ENCODE results near the gene PCSK7. TPM values are rescaled to one million over a fixed set of nuclear protein-coding genes. Genes with fewer than 3 reads are reported as not detected.

PCSK7 gene
- total and polyA plus RNA-seq, 2 of the 4 experiments (the other 2 are of a cell fraction) = 35.8 to 54.3 TPM

GRCh38 chr11:117204283-117205080 is 27.4 kb downstream of the PCSK7 start:
- no peak overlapping the region for H2AFZ ChIP-seq (replicated peaks; ENCODE audit: low read length, poor library complexity)
- no peak overlapping the region for H2BK120ac ChIP-seq (ENCODE audit: low read depth, low read length)
- no peak for DNase-seq
- H2AK5ac ChIP-seq (ENCODE audit: low read depth, low read length) = 0 out of 2 replicates have a peak overlapping the region, but pooled peaks have one; percentile 12
- H3K9me1 ChIP-seq (ENCODE audit: insufficient read depth, low read length) = peaks cover 19% of the 10 kb centered on the region
- ChIA-PET CTCF (no interaction called here), POLR2A (ENCODE audit: unreplicated experiment) (interaction anchor here (0.6 kb wide), 1 partner anchor 24 kb away, joined by 3 read pairs; no protein-coding TSS in a partner anchor)
- H3K4me1 ChIP-seq (ENCODE audit: control insufficient read depth, insufficient read depth, low read length) = peaks cover 34% of the 10 kb centered on the region
- peak overlapping the region; percentile 40; the same call in 1 of the 2 replicates for H3K23ac ChIP-seq (ENCODE audit: low read depth, low read length)
- H3K79me1 ChIP-seq (ENCODE audit: low read depth in 1 of 2, low read length in 2 of 2) = peaks cover 20 to 49% of the 10 kb centered on the region in 2 experiments
- H3K4me2 ChIP-seq (ENCODE audit: low read depth, low read length) = no peak overlapping the region
- H3K56ac ChIP-seq (ENCODE audit: extremely low read depth, insufficient read depth, low read length) = no peak overlapping the region
- H3K27me3 ChIP-seq (ENCODE audit: control insufficient read depth, insufficient read depth, low read length) = no peaks in the 10 kb centered on the region
- no peak for ATAC-seq (ENCODE audit: low read depth)
- peak overlapping the region; percentile 33; the same call in 1 of the 2 replicates for H3K27ac ChIP-seq (ENCODE audit: insufficient read depth, low read length)
- H2BK15ac ChIP-seq (ENCODE audit: low read depth, low read length) = no peak overlapping the region
- H3K9ac ChIP-seq (ENCODE audit: low read depth, low read length) = peak overlapping the region; percentile 29; the same call in 1 of the 2 replicates
- H3K4me3 ChIP-seq (ENCODE audit: insufficient read depth, low read depth, low read length) = no peak overlapping the region
- no peak overlapping the region for H4K91ac ChIP-seq (ENCODE audit: insufficient read depth, low read depth, low read length)
- intact Hi-C loops (cut with micrococcal nuclease) (no loop called here), dilution Hi-C loops (cut with HindIII; ENCODE audit: low sequenced_read_pairs, unreplicated experiment) (no loop called here), in situ Hi-C loops (cut with MboI; ENCODE audit: low sequenced_read_pairs) (no loop called here)
- no peak overlapping the region for H2BK5ac ChIP-seq (ENCODE audit: low read depth, low read length, poor library complexity, severe bottlenecking)
- no peak overlapping the region for H2BK20ac ChIP-seq (ENCODE audit: low read depth, low read length)
- no peak overlapping the region for H4K5ac ChIP-seq (ENCODE audit: low read depth, low read length)
- WGBS, 2 experiments (ENCODE audit: extremely low coverage in 2 of 2, insufficient read length in 1 of 2) = 62% methylated on average over 7 of the region's 17 CpGs; no CpG with 5 or more reads in 1 of the 2 experiments
- TSS peak; percentile 78 for BruUV-seq (replicated peaks)
- peaks cover 45% of the 10 kb centered on the region for H3K36me3 ChIP-seq (ENCODE audit: control insufficient read depth, insufficient read depth, low read length)
- no peak overlapping the region for H3K14ac ChIP-seq (replicated peaks; ENCODE audit: low read depth, low read length)
- no peak overlapping the region; the same call in 1 of the 2 replicates for H3K4ac ChIP-seq (ENCODE audit: low read depth, low read length)
- H3K9me3 ChIP-seq (ENCODE audit: control insufficient read depth, insufficient read depth, low read length) = no peaks in the 10 kb centered on the region
- H3K18ac ChIP-seq (ENCODE audit: low read depth, low read length) = no peak overlapping the region
- TF ChIP-seq ELK1 (IDR thresholded peaks at IDR 0.05; ENCODE audit: borderline replicate concordance, low read depth, low read length) (no peak), POLR2A (IDR thresholded peaks at IDR 0.05; ENCODE audit: low read depth, low read length) (no peak), USF2 (IDR thresholded peaks at IDR 0.05; ENCODE audit: low read depth, low read length) (no peak), MXI1 (IDR thresholded peaks at IDR 0.05; ENCODE audit: borderline replicate concordance, low read depth, low read length) (no peak), MAZ (IDR thresholded peaks at IDR 0.05; ENCODE audit: borderline replicate concordance, low read depth, low read length) (no peak), CHD1 (IDR thresholded peaks at IDR 0.05; ENCODE audit: low read depth, low read length) (no peak), NFE2L2 (IDR thresholded peaks at IDR 0.05; ENCODE audit: low read depth, low read length) (no peak), MAFK (IDR thresholded peaks at IDR 0.05; ENCODE audit: low read depth, low read length) (no peak), BHLHE40 (IDR thresholded peaks at IDR 0.05; ENCODE audit: low read depth, low read length) (no peak), RCOR1 (IDR thresholded peaks at IDR 0.05; ENCODE audit: insufficient replicate concordance, low read length) (no peak), CTCF (conservative IDR thresholded peaks at IDR 0.05; ENCODE audit: low read depth, low read length) (no peak), RAD21 (IDR thresholded peaks at IDR 0.05; ENCODE audit: low read length) (no peak), RFX5 (IDR thresholded peaks at IDR 0.05; ENCODE audit: low read depth, low read length) (no peak), CEBPB (IDR thresholded peaks at IDR 0.05; ENCODE audit: low read depth, low read length) (no peak)
- no peak overlapping the region for H2AK9ac ChIP-seq (replicated peaks; ENCODE audit: low read depth, low read length, poor library complexity)
- H4K20me1 ChIP-seq (ENCODE audit: insufficient read depth, low read length) = peaks cover 58% of the 10 kb centered on the region
- H4K8ac ChIP-seq (ENCODE audit: low read depth in 2 of 2, low read length in 2 of 2) = peak overlapping the region in 1 of 2 experiments; percentile 30; a peak in 1 of 4 replicates
